IPS-20b (cell line): ENCODE results near the gene RAI1.

Source experiments
- H3K27ac ChIP-seq: one replicate; pipeline ENCODE4 v1.5.1; 2013; ENCODE audit warnings: low read length
- H3K27me3 ChIP-seq: 2 replicates; pipeline ENCODE4 v1.6.1; 2013; ENCODE audit warnings: mild to moderate bottlenecking, low read length, inconsistent platforms; ENCODE audit not compliant: insufficient read depth
- H3K36me3 ChIP-seq: 2 replicates; pipeline ENCODE4 v1.6.1; 2013; ENCODE audit warnings: low read depth, mild to moderate bottlenecking, inconsistent platforms, low read length, moderate library complexity; ENCODE audit not compliant: insufficient read depth
- H3K4me1 ChIP-seq: 2 replicates; pipeline ENCODE4 v1.6.1; 2013; ENCODE audit warnings: mild to moderate bottlenecking, control low read depth, inconsistent platforms, low read length, moderate library complexity; ENCODE audit not compliant: insufficient read depth
- H3K4me3 ChIP-seq: 2 replicates; pipeline ENCODE4 v1.5.1; 2013; ENCODE audit warnings: mild to moderate bottlenecking, low read length, inconsistent platforms
- H3K9ac ChIP-seq: 2 replicates; pipeline ENCODE4 v1.6.1; 2013; ENCODE audit warnings: low read depth, mild to moderate bottlenecking, inconsistent platforms, low read length, moderate library complexity
- H3K9me3 ChIP-seq: 2 replicates; pipeline ENCODE4 v1.6.1; 2013; ENCODE audit warnings: mild to moderate bottlenecking, low read depth, low read length, inconsistent platforms; ENCODE audit not compliant: insufficient read depth

Gene RAI1

GRCh38 chr17:17725011-17725751 is 43.9 kb downstream of the RAI1 start:
- Histone ChIP-seq H3K9me3 (no peaks in the 10 kb centered on the region), H3K27ac (no peak overlapping the region), H3K4me3 (peak overlapping the region; percentile 62; the same call in 1 of the 2 replicates), H3K9ac (no peak overlapping the region), H3K36me3 (no peaks in the 10 kb centered on the region), H3K4me1 (peaks cover 14% of the 10 kb centered on the region; the same call in 1 of the 2 replicates), H3K27me3 (peaks cover 94% of the 10 kb centered on the region)

GRCh38 chr17:17725752-17726457 is 44.6 kb downstream of the RAI1 start:
- Histone ChIP-seq H3K9me3 (no peaks in the 10 kb centered on the region), H3K36me3 (no peaks in the 10 kb centered on the region), H3K4me1 (peaks cover 14% of the 10 kb centered on the region; the same call in 1 of the 2 replicates), H3K9ac (no peak overlapping the region), H3K27me3 (peaks cover 87% of the 10 kb centered on the region), H3K27ac (no peak overlapping the region), H3K4me3 (peak overlapping the region; percentile 59; the same call in 1 of the 2 replicates)

- Histone ChIP-seq H3K36me3 (no peaks in the 10 kb centered on the region), H3K9me3 (no peaks in the 10 kb centered on the region), H3K4me3 (no peak overlapping the region), H3K27me3 (peaks cover 87% of the 10 kb centered on the region), H3K9ac (no peak overlapping the region), H3K27ac (no peak overlapping the region), H3K4me1 (peaks cover 14% of the 10 kb centered on the region; the same call in 1 of the 2 replicates)
Observed at GRCh38 chr17:17726458-17727060, 45.3 kb downstream of the RAI1 start.

GRCh38 chr17:17727111-17727659 is 45.9 kb downstream of the RAI1 start:
- H3K36me3 ChIP-seq, result no peaks in the 10 kb centered on the region
- H3K4me3 ChIP-seq, result no peak overlapping the region
- H3K9me3 ChIP-seq, result no peaks in the 10 kb centered on the region
- H3K27me3 ChIP-seq, result peaks cover 86% of the 10 kb centered on the region
- H3K4me1 ChIP-seq, result peaks cover 14% of the 10 kb centered on the region; the same call in 1 of the 2 replicates
- no peak overlapping the region for H3K27ac ChIP-seq
- H3K9ac ChIP-seq, result no peak overlapping the region

- H3K36me3 ChIP-seq, result no peaks in the 10 kb centered on the region
- no peak overlapping the region for H3K27ac ChIP-seq
- H3K27me3 ChIP-seq, result peaks cover 83% of the 10 kb centered on the region
- no peaks in the 10 kb centered on the region for H3K9me3 ChIP-seq
- peaks cover 11% of the 10 kb centered on the region; the same call in 1 of the 2 replicates for H3K4me1 ChIP-seq
- no peak overlapping the region for H3K9ac ChIP-seq
- no peak overlapping the region for H3K4me3 ChIP-seq
Observed at GRCh38 chr17:17728146-17728545, 46.9 kb downstream of the RAI1 start.

- peaks cover 10% of the 10 kb centered on the region; the same call in 1 of the 2 replicates for H3K4me1 ChIP-seq
- no peak overlapping the region for H3K4me3 ChIP-seq
- H3K27me3 ChIP-seq, result peaks cover 83% of the 10 kb centered on the region
- no peak overlapping the region for H3K27ac ChIP-seq
- H3K9me3 ChIP-seq, result no peaks in the 10 kb centered on the region
- no peaks in the 10 kb centered on the region for H3K36me3 ChIP-seq
- H3K9ac ChIP-seq, result no peak overlapping the region
Observed at GRCh38 chr17:17728550-17729251, 47.4 kb downstream of the RAI1 start.

- Histone ChIP-seq H3K9me3 (no peaks in the 10 kb centered on the region), H3K4me3 (no peak overlapping the region), H3K36me3 (no peaks in the 10 kb centered on the region), H3K9ac (no peak overlapping the region), H3K27ac (no peak overlapping the region), H3K27me3 (peaks cover 77% of the 10 kb centered on the region), H3K4me1 (peaks cover 10% of the 10 kb centered on the region; the same call in 1 of the 2 replicates)
Observed at GRCh38 chr17:17729620-17730249, 48.5 kb downstream of the RAI1 start.

- H3K36me3 ChIP-seq, result no peaks in the 10 kb centered on the region
- H3K9me3 ChIP-seq, result no peaks in the 10 kb centered on the region
- H3K27me3 ChIP-seq, result peaks cover 71% of the 10 kb centered on the region
- peaks cover 9% of the 10 kb centered on the region; the same call in 1 of the 2 replicates for H3K4me1 ChIP-seq
- H3K27ac ChIP-seq, result no peak overlapping the region
- no peak overlapping the region for H3K9ac ChIP-seq
- H3K4me3 ChIP-seq, result no peak overlapping the region
Observed at GRCh38 chr17:17730250-17730935, 49.1 kb downstream of the RAI1 start.

- Histone ChIP-seq H3K9me3 (no peaks in the 10 kb centered on the region), H3K36me3 (no peaks in the 10 kb centered on the region), H3K9ac (no peak overlapping the region; the same call in 1 of the 2 replicates), H3K4me3 (no peak overlapping the region), H3K27me3 (peaks cover 67% of the 10 kb centered on the region), H3K27ac (no peak overlapping the region), H3K4me1 (no peaks in the 10 kb centered on the region)
Observed at GRCh38 chr17:17732444-17732843, 51.2 kb downstream of the RAI1 start.

- H3K4me1 ChIP-seq, result no peaks in the 10 kb centered on the region
- H3K4me3 ChIP-seq, result no peak overlapping the region
- no peaks in the 10 kb centered on the region for H3K9me3 ChIP-seq
- H3K36me3 ChIP-seq, result no peaks in the 10 kb centered on the region
- H3K9ac ChIP-seq, result no peak overlapping the region
- H3K27me3 ChIP-seq, result peaks cover 61% of the 10 kb centered on the region
- no peak overlapping the region for H3K27ac ChIP-seq
Observed at GRCh38 chr17:17732892-17733670, 51.8 kb downstream of the RAI1 start.
